T-helper 22 cell (primary cell): ENCODE measurements around the gene ADH7.
"Not testable (repeated sequence)": the region's sequence is repeated elsewhere in the genome, so short reads cannot be mapped to it uniquely, and the experiment has no call there.

Experiments used
- DNase-seq: peaks from one replicate; pipeline ENCODE4 v3.0.0-alpha.2; 2020; ENCODE audit warnings: low read depth

Gene ADH7

GRCh38 chr4:99379571-99379970 lies 55.6 kb downstream of the ADH7 start:
- DNase-seq: no peak

DNA sequence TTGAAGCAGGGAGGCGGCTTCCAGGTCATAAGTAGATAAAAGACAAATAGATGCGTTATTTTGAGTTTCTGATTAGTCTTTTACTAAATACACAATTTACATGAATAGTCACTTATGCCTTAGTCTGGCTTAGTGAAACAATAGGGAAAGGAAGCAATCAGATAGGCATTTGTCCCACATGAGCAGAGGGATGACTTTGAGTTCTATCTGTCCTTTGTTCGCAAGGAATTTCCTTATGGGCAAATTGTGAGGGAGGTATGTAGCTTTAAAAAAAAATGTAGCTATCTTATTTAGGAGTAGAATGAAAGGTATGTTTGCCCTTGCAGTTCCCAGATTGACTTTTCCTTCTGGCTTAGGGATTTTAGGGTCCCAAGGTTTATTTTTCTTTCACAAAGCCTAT lies 56.3 kb downstream of the ADH7 start:
- DNase-seq: no peak

DNA sequence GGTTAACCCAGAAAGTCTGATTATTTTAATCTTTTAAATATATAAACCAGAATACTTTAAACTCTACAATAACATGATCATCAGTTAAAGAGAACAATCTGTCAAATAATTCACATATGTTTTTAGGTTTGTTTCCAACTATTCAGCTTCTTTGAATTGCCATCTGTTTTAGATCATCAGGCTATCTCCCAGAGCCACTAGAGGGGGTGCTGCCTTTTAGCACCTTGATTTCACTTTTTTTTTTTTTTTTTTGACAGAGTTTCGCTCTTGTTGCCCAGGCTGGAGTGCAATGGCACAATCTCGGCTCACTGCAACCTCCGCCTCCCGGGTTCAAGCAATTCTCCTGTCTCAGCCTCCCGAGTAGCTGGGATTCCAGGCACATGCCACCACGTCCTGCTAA lies 57.8 kb downstream of the ADH7 start:
- DNase-seq: not testable (repeated sequence)

- DNase-seq: not testable (repeated sequence)
Observed at GRCh38 chr4:99372464-99372863, 62.7 kb downstream of the ADH7 start.

DNA sequence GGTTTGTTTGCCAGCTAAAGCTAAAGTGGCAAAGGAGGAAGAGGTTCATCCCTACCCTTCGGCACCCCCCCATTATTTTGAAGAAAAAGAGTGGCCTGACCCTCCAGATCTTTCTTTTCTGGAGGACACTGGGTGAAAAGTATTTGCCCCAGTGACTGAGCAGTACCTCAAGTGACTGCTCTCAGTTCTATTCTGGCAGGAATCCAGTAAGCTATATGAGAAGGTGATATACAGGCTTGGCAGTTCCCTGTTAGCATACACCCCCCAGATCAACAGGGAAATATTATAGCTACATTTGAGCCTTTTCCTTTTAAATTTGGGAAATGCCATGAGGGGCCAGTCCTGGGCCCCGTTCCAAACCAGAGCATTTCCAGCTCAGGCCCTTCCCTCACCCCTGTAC lies 67.3 kb downstream of the ADH7 start:
- DNase-seq: not testable (repeated sequence)

- no peak for DNase-seq
Observed at GRCh38 chr4:99366491-99366890, 68.7 kb downstream of the ADH7 start.

- no peak for DNase-seq
Observed at GRCh38 chr4:99362768-99363167, 72.4 kb downstream of the ADH7 start.
